ELF-1 (cell line): ENCODE results near the gene TOB2.
"Not testable (repeated sequence)": the region's sequence is repeated elsewhere in the genome, so short reads cannot be mapped to it uniquely, and the experiment has no call there.

Source experiments
- DNase-seq: peaks from one replicate; pipeline ENCODE4 v3.0.0-alpha.2; 2016; ENCODE audit warnings: low read depth, low spot score

Gene TOB2

DNA sequence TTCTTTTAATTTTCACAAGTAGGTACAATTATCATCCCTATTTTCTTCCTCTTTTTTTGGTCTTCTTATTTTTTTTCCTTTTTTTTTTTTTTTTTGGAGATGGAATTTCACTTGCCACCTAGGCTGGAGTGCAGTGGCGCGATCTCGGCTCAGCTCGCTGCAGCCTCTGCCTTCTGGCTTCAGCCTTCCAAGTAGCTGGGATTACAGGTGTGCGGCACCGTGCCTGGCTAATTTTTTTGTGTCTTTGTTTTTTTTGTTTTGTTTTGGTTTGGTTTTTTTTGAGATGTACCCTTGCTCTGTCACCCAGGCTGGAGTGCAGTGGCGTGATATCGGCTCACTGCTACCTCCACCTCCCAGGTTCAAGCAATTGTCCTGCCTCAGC, 16.7 kb downstream of the TOB2 start:
- DNase-seq, result no peak

DNA sequence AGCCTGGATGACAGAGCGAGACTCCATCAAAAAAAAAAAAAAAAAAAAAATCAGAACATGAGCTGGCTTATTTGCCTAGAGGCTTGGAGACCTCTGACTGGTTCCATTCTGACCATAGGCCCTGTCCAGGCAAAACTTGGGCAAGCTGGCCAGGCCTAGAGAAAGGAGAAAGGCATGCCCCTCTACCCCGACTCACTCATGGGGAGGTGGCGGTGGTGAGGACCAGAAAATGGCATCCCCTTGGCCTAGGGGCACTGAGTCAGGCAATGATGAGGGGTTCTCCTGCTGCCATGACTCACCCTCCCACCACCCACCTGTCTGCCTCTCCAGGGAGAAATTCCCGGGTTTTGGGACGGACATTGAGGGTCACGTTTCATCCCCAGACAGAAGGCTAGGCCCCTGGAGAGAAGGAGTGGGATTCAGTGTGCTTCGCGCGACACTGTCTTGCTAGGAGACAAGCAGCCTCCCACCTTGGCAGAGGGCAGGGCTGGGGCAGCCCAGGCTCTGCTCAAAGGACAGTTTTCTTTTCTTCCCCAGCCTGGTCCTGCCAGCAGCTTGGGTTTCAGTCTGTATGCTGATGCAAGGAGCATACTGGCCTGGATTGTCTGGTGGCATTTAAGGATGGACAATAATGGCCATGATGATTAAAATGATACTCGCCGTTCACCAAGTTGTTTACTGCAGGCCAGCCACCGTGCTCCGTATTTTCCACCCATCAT, 17.2 kb downstream of the TOB2 start:
- no peak for DNase-seq

DNA sequence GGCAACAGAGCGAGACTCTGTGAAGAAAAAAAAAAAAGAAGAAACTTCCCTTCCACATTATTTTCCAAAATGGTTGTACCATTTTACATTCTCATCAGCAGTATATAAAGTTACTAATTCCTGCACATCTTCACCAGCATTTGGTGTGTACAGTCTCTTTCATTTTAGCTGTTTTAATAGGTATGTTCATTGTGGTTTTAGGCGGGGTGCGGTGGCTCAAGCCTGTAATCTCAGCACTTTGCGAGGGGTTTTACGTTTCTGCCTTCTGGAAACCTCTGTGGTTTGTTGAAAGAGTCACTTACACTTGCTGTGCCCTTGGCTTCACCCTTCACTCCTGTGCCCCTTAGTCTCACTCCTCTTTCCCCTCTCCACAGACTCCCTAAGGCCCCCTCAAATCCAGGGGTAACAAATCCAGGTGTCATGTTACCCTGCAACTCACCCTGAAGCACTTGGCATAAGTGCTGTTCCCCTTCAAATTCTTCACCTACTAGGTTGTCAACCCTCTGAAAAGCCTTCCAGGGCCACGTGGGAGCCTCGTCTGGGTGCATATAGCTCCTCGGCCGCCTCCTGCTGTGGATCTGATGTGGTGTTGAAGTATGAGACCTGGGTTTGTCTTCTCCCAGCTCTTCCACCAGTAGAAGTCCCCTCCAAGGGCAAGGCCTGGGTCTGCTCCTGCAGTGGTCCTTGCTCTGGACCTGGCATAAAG, 20.8 kb downstream of the TOB2 start:
- no peak for DNase-seq

DNA sequence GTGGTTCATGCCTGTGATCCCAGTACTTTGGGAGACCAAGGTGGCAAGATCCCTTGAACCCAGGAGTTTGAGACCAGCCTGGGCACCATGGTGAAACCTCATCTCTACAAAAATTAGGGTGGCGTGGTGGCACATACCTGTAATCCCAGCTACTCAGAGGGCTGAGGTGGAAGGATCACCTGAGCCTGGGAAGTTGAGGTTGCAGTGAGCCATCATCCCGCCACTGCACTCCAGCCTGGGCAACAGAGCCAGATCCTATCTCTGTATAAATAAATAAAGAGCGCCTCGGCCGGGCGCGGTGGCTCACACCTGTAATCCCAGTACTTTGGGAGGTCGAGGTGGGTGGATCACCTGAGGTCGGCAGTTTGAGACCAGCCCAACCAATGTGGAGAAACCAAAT, 27.9 kb downstream of the TOB2 start:
- no peak for DNase-seq

DNA sequence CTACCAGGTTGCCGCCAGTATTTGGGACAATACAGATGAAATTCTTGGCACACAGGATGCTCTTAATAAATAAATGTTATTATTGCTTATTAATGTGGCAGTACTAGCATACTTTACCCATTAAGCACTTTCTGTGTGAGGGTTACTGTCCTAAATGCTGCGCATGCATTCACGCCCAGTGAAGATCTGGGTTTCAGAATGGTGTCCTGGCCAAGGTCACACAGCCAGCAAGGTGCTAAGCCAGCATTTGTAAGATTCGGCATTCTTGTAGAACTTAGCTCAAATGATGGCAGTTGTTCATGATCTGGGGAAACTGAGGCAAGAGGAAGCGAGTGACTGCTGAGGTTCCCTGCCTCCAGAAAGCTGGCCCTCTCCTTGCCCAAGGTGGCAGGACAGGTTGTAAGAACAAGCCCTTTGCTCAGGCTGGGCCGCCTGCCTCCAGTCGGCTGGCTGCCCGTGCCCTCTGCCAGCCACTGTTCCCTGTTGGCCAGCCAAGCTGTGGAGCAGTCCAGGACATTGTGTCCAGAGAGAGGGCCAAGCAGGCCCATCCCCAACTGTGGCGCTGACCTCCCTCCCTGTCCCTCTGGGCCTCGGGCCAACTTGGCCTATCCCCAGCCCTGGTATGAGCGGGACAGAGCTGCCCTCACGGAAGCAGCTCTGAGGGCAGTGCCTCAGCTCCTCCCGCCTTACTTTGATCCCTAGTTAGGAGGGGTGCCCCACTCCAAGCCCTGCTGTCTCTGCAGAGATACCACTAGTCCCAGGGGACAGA, 28.8 kb downstream of the TOB2 start:
- no peak for DNase-seq

DNA sequence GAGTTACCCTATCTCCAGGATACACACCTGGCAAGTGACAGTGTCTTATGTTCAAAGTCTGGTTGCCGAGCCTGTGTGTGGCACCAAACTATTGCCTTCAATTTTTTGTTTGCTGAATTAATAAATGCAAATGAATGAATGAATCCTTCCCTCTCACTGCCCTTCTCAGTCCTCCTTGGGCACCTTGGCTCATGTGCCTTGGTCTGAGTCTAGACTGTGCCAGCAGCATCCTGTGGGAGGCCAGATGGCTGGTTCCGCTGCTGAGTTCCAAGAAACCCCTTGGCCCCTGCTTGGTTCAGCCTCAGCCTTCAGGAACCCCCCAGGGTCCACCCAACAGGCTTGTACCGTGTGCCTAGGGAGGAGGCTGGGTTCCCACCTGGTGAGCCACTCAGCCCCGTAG, 31.0 kb downstream of the TOB2 start:
- no peak for DNase-seq

DNA sequence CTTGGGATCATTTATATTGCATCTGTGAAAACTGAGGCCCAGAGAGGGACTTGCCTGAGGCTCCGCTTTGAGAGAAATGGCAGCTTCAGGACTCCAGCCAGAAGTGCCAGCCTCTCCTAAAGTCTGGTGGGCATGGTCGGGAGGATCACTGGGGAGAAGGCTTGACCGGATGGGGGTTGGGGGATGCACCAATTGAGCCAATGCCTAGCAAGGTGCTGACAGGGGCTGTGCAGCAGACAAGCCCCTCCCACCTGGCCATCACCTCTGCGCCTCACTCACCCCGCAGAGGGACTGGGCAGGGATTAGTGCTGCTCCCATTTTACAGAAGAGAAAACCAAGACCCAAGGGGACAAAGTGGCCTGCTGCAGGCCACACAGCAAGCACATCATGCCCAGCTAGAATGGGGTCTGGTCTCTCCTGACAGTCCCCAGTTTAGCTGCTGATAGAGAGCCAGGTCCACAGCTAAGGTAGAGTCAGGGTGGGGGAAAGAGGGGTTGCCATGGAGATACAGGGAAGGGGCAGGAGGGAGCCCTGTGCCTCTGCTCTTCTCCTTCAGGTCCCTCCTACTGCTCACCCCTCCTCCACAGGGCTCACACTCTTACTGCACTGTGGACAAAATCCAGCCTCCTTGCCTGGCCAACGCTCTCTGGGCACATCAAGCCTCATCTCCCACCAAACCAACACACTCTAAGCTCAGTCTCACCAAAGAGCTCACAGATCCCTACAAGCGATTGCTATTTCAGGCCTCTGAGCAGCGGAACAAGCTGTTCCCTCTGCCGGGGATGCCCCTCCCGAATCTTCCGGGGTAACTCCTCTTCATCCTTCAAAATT, 35.4 kb downstream of the TOB2 start:
- DNase-seq, result no peak

DNA sequence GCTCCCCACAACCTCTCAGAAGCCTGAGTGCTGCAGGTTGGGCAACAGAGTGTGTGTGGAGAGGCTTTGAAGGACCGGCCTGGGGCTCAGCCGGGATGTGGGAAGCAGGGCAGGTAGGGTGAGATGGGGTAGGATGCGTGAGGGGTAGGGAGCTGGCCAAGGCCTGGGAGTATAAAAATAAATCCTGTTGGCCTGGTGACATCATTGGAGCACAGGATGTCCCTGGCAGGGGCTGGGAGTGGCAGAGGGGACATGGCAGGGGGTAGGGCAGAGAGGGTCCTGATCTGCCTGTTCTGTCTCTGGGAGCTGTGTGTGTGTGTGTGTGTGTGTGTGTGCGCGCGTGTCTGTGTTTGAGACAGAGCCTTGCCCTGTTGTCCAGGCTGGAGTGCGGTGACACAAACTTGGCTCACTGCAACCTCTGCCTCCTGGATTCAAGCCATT, 36.3 kb downstream of the TOB2 start:
- DNase-seq, result no peak

DNA sequence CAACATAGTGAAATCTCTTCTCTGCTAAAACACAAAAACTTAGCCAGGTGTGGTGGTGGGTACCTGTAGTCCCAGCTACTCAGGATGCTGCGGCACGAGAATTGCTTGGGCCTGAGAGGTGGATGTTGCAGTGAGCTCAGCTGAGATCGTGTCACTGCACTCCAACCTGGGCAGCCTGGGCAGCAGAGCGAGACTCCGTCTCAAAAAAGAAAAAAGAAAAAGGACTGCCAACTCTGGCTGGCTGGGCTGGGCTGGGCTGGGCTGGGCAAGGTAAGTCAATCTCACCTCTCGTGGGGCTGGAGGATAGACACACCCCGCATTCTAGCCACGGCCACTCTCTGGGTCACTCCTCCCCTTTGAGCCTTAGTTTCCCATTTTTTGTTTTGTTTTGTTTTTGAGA, 37.9 kb downstream of the TOB2 start:
- no peak for DNase-seq

DNA sequence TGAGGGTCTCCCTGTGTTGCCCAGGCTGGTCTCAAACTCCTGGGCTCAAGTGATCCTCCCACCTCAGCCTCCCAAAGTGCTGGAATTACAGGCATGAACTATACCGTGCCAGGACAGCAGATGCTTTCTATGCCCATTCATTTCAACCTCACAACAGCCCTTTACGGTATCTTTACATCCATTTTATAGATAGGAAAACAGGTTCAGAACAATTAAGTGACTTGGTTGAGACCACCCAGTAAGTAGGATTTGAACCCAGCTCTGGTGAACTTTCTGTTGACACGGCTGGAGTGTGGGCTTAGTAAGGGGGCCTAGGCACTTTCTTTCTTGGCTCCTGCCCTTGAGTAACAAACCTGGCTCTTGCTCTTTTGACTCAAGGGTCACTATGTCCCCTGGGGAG, 39.2 kb downstream of the TOB2 start:
- DNase-seq, result no peak

DNA sequence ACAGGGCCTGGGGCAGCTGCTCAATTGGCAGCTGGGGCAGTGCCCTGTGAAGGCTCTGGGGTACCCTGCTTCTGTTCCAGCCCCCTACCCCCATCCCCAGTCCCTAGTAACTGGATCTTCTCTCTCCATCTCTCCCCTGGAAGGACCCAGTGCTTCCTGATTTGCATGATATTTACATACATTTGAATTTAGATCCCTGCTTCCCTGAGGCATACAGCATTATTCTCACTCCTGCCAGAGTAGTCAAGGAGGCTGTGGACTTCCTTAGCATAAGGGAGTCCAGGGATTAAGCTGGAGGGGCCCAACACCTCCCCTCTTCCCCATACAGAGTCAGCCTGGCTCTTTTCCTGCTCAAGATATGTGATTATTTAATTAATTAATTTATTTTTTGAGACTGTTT, 40.2 kb downstream of the TOB2 start:
- no peak for DNase-seq

DNA sequence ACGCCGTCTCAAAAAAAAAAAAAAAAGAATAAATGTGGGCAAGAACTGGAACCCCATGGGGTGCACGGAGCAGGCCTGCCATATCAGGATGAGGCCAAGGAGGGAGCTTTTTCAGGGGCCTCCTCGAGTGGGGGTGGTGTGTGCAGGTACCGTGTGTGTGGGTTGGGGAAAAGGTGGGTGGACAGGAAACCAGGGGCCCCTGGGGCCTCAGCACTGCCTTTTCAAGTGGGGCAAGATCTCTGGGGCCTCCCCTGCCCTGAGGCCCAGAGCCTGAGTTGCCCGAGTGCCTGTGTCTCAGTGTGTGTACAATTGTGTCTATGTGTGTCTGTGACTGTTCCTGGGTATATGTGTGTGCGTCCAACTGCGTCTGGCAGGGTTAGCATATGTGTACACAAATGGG, 41.0 kb downstream of the TOB2 start:
- DNase-seq, result no peak

DNA sequence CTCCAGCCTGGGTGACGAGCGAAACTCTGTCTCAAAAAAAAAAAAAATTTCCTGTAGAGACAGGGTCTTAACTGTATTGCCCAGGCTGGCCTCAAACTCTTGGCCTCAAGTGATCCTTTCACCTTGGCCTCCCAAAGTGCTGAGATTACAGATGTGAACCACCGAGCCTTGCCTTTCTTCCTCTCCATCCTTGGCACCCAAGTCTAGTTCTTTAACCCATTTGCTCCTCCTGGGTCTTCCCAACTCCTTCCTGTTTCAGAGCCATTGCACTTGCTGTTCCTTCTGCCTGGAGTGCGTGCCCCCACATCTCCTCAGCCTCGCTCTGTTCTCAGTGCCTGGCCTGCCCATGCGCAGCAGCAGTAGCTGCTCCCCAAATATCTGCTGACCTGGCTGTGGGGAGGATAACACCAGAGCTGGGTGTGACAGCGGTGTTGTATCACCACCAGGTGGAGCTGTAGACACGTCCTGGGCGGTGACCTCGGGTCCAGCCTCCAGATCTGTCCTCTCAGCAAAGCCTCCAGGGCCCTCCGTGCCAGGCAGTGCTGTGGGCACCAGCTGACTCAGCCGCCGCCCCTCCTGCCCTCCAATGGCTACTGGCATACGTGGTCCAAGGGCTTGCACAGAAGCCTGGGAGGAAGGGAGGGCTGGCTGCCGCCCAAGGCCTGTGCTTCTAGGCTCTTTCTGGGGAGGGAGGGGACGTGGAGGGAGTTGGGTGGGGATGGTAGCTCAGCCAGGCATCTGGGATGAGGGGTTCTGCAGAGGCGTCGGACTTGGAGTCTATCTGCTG, 42.9 kb downstream of the TOB2 start:
- DNase-seq, result peak; percentile 92

DNA sequence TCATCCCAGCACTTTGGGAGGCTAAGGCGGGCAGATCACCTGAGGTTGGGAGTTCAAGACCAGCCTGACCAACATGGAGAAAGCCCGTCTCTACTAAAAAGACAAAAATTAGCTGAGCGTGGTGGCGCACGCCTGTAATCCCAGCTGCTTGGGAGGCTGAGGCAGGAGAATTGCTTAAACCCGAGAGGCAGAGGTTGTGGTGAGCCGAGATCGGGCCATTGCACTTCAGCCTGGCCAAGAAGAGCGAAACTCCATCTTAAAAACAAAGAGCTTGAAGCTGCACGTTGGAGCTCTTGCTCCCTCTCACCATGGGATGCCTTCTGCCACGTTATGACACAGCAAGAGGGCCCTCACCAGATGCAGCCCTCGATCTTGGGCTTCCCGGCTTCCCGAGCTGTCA, 43.8 kb downstream of the TOB2 start:
- not testable (repeated sequence) for DNase-seq

DNA sequence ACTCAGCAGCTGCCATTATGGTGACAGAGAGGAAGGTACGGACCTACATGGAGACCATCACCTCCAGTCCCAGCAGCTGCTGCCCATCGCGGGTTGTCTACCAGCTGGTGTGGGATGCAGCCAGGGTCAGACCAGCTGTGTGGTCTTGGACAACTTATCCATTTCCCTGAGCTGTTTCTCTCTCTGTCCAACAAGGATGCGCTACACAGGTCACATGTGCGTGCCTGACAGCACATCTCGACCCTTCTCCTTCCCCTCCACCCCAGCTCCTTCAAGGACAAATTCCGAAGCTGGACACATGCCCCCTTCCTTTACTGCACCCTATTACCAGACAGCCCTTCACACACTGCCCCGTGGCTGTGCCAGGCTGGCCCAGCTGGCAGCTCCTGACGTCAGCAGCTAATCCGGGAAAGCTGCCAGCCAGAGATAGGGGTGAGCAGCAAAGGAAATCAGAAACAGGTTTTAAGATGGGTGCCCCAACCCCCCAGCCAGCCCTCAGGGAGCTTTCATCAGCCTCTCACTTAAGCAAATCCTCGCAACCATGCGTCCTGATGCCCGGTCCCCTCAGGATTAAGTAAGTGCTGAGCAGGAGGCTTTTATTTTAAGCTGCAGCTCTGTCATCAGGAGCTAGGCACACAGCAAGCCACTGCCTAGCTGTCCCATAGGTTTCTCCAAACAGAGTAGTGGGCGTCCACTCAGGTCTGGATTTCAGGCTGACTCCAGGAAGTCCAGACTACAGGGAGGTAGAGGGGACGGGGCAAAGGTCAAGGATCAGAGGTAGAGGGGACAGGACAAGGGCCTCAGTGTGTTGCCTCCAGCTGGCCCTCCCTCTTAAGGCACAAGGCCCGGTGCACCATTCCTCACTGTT, 44.6 kb downstream of the TOB2 start:
- no peak for DNase-seq

DNA sequence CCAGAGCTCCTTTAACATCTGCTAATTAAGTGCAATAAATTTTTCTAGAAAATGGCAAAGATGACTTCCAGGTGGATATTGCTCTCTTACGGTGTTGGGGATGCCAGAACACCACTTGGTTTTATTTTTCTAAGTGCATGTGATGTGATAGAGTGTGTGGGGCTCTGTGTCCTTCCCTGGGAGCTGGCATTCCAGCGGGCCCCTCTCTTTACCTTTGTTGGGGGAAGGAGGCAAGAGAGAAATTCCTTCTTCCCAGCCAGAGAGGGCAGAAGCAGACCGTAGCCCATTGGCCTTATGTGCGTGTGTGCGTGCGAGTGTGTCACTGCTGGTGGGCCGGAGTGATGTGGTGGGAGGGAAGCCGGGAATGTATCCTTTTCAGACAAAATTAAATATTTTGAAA, 47.7 kb downstream of the TOB2 start:
- no peak for DNase-seq

DNA sequence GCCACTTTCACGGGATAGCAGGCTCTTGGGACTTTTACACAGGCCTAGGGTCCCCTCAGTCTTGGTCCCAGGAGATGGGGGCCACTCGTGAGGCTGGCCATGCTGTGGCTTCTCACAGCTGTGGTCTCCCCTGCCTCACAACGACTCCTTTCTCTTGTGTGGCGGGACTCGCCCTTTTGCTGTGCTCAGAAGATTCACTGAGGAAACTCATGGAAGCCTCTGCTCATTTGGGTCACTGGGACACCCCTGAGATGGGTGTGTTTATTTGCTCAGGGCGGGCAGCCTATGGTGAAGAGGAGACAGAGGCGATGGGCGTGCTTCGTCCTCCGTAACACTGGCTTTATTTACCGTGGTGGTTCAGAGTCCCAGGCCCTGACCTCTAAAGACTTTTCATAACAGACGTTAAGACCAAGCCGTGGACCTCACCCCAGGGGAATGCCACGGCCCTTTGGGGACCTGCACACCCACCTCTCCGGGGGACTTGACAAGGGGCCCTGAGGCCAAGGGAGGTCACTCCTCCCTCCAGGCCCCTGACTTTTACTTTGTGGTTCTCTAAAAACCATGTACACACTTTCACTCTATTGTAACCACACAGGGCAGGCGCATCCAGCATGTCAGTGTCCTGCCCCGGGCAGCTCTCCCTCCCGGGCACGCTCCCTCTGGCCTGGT, 49.3 kb downstream of the TOB2 start:
- DNase-seq, result no peak

DNA sequence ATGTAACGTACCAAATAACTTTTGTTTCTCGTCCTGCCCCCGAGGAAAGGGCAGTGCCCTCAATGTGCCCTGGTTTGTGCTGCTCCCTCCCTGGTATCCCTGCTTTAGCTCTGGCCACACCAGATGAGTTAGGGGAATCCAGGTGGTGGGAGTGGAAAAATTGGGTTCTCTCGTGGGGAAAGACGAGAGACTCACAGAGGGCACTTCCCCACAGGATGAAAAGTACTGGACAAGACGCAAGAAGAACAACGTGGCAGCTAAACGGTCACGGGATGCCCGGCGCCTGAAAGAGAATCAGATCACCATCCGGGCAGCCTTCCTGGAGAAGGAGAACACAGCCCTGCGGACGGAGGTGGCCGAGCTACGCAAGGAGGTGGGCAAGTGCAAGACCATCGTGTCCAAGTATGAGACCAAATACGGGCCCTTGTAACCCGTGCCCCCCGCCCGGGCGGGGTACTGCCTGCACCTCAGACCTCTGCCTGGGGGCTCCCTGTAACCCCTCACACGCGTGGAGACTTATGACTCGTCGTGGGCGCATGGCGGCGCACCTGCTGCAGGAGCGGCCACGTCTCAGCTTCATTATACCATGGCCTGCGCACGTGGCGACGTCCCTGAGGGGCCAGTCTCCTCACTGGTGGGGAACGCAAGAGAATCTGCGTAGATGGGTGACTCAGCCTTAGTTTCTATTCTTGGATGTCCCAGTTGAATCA, 50.9 kb downstream of the TOB2 start:
- no peak for DNase-seq

DNA sequence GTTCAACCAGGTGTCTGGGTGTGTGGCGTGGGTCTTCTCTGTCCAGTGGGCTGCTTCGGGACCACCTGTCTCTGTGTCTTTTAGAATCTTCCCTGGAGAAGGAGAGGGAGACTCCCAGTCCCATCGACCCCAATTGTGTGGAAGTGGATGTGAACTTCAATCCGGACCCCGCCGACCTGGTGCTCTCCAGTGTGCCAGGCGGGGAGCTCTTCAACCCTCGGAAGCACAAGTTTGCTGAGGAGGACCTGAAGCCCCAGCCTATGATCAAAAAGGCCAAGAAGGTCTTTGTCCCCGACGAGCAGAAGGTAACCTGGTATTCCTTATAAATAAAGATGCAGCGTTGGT, 52.6 kb downstream of the TOB2 start:
- no peak for DNase-seq
